Left kidney (tissue), 2 donors: Measurements from ENCODE around the gene RPS6KB2. TPM values are rescaled to one million over a fixed set of nuclear protein-coding genes. Genes with fewer than 3 reads are reported as not detected.
A peak's percentile ranks its signal among the peaks of the same experiment; 100 is the strongest.

ENCODE experiments used
- DNase-seq: peaks from one replicate; pipeline ENCODE4 v3.0.0-alpha.2; 2013
- polyA plus RNA-seq: library from polyadenylated mRNA; unstranded; fragments of 120-200 nt; gene quantifications from one replicate; pipeline ENCODE4 v1.2.1, GENCODE V29; 2013; ENCODE audit not compliant: insufficient read length

RPS6KB2 gene
- polyA plus RNA-seq, 1 donor, result 40.4 TPM

- no peak for DNase-seq
Observed at GRCh38 chr11:67409781-67410368, 18.4 kb upstream of the RPS6KB2 start.

GRCh38 chr11:67410369-67410831 is 17.9 kb upstream of the RPS6KB2 start:
- no peak for DNase-seq

- no peak for DNase-seq
Observed at GRCh38 chr11:67410984-67411784, 17.1 kb upstream of the RPS6KB2 start.

- no peak for DNase-seq
Observed at GRCh38 chr11:67411785-67412152, 16.5 kb upstream of the RPS6KB2 start.

GRCh38 chr11:67412495-67413179 is 15.7 kb upstream of the RPS6KB2 start:
- no peak for DNase-seq

- no peak for DNase-seq
Observed at GRCh38 chr11:67413266-67413849, 14.9 kb upstream of the RPS6KB2 start.

- DNase-seq, result no peak
Observed at GRCh38 chr11:67415501-67416304, 12.6 kb upstream of the RPS6KB2 start, which contains the start of gene CARNS1. Gene CARNS1 (plus strand): TSS chr11:67415678. CDS start chr11:67416200, 522 bp downstream.

GRCh38 chr11:67416416-67417335 is 11.6 kb upstream of the RPS6KB2 start:
- no peak for DNase-seq

- no peak for DNase-seq
Observed at GRCh38 chr11:67417425-67417824, 10.9 kb upstream of the RPS6KB2 start.

GRCh38 chr11:67418476-67419281 is 9.6 kb upstream of the RPS6KB2 start:
- no peak for DNase-seq

- DNase-seq, result no peak
Observed at GRCh38 chr11:67419325-67420049, 8.8 kb upstream of the RPS6KB2 start.

GRCh38 chr11:67420147-67420645 is 8.1 kb upstream of the RPS6KB2 start:
- DNase-seq, result no peak

- DNase-seq, result peak; percentile 94
Observed at GRCh38 chr11:67420646-67421429, 7.5 kb upstream of the RPS6KB2 start.

- no peak for DNase-seq
Observed at GRCh38 chr11:67421430-67422031, 6.8 kb upstream of the RPS6KB2 start.

- no peak for DNase-seq
Observed at GRCh38 chr11:67422891-67423290, 5.4 kb upstream of the RPS6KB2 start.

- DNase-seq, result no peak
Observed at GRCh38 chr11:67423466-67423865, 4.8 kb upstream of the RPS6KB2 start.

- DNase-seq, result no peak
Observed at GRCh38 chr11:67423891-67424613, 4.2 kb upstream of the RPS6KB2 start.
